Activated CD8-positive, alpha-beta memory T cell treated with anti-CD3 and anti-CD28 coated beads for 48 hours (primary cell): ENCODE measurements around the gene DDA1.
"Not testable (repeated sequence)": the region's sequence is repeated elsewhere in the genome, so short reads cannot be mapped to it uniquely, and the experiment has no call there.

Experiments used
- DNase-seq, 3 experiments: peaks; one replicate each; pipeline ENCODE4 v3.0.0-alpha.2; 2020; ENCODE audit warnings: low read depth in 2 of 3, low spot score in 2 of 3

Gene DDA1

DNA sequence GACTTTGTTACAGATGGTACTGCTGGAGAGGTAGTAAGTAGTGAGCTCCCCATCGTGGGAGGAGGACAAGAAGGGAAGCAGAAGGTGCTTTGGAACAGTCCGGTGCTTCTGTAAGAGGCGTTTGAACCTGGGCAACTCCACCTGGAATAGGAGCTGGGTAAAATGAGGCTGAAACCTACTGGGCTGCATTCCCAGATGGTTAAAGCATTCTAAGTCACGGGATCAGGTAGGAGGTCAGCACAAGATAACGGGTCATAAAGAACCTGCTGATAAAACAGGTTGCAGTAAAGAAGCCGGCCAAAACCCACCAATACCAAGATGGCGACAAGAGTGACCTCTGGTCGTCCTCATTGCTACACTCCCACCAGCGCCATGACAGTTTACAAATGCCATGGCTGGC is 22.6 kb upstream of the DDA1 start:
- DNase-seq = no peak

DNA sequence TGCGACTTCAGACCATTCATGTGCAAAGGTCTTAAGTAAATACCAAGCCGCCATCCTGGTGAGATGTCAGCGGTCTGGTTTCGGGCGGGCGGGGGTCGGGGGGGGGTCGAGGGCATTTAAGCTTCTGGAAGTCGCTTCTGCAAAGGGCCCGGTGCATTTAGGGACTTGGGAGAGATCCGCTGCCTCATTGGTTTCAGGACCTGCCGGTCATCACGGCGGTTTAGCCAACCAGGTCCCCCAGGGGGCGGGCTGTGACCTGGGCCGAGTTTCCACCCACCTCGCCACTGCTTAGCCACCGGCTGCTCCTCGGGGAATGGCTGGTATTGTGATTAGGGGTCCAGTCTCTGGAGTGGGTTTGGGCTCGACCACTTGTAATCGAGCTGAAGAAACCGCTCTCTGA is 19.9 kb upstream of the DDA1 start:
- DNase-seq = peak in 1 of 3 experiments; percentile 40

DNA sequence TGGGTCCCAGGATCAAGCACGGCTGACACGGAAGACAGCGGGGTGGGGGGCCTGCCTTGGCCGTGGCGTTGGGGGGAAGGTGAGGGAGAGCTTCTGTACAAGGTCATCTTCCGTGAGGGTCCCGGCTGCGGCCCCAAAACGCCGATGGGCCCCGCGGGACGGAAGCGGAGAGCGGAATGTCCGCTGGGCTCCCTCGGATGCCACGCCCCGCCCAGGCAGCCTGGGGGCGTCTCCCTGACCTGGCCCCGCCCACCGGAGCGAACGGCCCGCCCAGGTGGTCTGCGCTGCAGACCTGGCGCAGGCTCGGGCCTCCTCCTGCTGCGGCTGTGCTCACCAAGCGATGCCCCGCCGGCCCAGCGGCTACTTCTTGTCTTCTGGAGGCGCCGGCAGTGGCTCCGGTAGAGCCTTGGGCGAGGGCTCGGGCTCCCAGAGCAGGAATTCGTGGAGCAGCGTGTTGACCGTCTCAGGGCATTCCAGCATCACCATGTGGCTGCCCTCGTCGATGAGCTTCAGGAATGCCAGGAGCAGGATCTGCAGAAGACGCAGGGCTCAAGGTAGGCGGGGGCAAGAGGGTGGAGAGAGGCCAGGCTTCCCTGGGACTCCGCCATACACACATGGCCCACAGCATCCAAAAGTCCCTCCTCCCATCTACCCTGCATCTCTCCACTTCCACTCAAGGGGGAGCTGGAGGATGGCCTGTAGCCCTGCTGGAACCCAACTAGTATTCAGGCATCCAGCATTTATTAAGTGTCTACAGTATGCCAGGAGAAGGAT is 16.9 kb upstream of the DDA1 start:
- peak in 2 of 3 experiments; percentile 66 to 81 for DNase-seq

DNA sequence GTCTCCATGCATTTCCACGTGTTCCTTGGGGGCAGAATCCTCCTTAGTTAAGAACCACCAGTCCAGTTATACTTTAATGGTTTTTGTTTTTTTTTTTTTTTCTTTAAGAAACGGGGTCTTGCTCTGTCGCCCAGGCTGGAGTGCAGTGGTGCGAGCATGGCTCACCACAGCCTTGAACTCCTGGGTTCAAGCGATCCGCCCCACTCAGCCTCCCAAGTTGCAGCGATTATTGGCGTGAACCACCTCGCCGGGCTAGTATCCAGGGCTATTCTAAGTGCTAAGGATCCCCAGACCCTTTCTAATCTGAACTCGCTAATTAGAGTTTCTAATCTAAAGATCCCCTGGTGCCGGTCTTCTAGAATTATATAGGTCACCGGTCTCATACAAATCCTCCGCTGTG is 15.8 kb upstream of the DDA1 start:
- DNase-seq = no peak

DNA sequence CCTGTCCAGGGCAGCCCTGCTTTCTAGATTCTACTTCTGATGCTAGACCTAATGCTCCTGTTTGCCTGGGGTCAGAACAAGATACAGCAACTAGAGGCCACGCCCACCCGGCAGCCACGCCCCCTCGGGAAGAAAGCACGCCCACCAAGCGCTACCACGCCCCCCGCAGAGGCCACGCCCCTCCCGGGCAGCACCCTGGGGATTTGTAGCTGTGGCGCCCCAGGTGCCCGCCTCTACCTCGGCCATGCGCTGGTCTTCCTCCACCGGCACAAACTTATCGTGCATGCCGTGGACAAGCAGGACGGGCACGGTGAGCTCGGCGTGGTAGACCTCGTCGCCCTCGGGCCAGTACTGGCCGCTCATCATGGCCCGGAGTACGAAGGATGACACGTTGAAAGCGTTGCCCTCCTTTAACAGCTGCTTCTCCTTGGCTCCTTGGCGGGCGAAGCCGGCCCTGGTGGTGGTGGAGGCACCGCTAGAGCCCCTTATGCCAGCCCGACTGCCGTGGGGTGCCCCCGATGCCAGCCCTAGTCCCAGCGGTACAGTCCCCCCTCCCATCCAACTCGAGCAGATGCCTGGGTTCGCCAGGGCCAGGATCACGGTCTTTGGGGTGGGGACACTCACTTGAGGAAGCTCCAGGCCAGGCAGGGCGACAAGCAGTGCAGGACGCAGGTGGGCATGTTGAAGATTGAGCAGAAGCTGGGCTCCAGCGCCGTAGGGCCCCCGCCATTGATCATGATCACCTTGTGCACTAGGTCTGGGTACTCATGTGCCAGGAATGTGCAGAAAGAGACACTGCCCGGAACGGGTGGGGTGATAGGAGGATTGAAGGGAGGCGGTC is 15.1 kb upstream of the DDA1 start:
- peak; percentile 42 to 50 (median 47) for DNase-seq

DNA sequence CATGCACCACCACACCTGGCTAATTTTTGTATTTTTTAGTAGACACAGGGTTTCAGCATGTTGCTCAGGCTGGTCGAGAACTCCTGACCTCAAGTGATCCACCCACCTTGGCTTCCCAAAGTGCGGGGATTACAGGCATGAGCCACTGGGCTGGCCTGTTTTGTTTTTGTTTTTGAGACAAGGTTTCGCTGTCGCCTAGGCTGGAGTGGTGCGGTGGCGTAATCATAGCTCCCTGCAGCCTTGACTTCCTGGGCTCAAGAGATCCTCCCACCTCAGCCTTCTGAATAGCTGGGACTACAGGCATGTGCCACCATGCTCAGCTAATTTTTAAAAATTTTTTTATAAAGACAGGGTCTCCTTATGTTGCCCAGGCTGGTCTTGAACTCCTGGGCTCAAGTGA is 13.8 kb upstream of the DDA1 start:
- not testable (repeated sequence) for DNase-seq

DNA sequence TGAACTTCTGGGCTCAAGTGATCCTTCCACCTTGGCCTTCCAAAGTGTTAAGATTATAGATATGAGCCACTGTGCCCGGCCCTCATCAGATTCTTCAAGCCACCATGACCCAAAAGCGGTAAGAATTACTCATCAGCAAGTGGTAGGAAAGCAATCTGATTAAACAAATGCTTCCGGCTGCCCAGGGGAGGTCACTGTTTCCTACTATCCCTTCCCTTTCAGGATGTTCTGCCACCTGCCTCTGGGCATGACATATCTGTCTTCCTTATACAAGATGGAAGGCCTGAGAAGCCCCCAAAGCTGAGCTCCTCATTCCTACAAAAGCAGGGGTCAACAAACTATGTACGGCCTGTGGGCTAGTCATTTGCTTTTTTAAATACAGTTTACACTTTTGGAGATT is 13.1 kb upstream of the DDA1 start:
- no peak for DNase-seq

DNA sequence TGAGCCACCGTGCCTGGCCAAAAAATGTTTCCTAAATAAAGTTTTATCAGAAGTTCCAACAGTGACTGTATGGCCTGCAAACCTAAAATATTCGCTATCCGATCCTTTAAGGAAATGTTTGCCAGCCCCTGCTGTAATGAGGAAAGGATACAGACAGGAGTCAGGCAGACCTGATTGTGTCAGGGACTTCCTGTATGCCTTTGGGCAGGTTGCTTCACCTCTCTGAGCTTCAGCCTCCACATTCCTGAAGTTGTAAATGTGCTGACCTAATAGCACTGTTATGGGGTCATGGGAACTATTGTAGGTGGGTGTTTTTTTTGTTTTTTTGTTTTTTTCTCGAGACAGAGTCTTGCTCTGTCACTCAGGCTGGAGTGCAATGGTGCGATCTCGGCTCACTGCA is 12.4 kb upstream of the DDA1 start:
- DNase-seq = no peak

DNA sequence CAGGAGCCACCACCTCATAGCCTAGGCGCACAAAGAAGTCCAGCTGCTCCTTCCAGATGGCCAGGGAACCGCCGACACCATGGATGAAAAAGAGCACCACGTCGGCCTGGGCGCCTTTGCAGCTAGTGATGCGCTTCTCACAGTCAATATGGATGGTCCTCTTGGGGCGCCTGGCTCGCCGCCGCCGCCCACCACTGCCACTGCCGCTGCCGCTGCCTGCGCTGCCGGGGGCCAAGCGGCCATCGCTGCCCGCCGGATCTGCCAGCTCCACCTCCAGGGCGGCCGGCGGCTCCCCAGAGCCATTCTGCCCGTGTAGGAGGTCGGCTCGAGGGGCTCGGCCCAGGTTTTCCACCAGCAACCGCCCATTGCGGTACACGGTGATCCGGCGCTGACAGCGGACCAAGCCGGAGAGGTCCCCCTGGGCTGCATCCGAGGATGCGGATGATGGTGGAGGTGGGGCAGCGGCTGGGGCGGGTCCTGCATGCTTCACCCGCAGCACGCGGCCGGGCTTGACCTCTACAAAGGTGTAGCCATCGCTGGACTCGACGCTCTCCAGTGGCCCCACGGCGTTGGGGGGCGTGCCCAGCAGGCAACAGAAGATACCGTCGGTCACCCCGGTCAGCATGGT is 8.3 kb upstream of the DDA1 start:
- DNase-seq = no peak

DNA sequence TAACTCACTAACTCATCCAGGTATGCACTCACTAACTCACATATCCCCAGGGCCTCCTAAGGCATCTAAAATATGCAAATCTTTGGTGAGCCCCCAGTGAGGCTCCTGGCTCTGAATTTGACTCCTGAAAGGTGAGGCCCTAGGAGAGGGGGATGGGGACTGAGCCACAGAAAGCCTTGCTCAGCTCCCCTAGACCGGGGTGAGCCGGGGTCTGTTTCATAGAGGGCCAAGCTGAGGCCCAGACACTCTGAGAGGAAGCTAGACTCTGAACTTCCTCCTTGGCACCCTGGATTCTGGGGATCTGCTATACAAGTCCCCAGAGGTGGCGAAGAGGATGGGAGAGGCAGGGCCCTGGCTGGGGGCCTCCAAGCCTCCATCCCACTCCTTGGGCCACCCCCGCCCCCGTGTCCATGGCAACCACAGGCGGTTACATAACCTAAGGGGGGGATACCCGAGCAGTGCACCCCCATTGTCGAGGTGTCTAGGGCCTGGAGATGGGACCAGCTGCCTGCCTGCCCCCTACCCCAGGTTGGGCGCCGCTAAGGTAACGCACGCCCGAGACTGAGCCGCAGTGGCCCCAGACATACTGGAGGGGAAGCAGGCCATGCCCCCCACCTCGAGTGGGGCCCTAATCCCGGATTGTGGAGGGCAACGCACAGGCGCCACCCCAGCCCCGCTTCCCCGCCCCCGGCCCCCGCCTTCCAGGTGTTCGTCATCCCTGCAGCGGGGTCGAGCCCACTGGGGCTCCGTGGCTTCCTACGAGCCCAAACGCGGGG is 6.8 kb upstream of the DDA1 start:
- no peak for DNase-seq

DNA sequence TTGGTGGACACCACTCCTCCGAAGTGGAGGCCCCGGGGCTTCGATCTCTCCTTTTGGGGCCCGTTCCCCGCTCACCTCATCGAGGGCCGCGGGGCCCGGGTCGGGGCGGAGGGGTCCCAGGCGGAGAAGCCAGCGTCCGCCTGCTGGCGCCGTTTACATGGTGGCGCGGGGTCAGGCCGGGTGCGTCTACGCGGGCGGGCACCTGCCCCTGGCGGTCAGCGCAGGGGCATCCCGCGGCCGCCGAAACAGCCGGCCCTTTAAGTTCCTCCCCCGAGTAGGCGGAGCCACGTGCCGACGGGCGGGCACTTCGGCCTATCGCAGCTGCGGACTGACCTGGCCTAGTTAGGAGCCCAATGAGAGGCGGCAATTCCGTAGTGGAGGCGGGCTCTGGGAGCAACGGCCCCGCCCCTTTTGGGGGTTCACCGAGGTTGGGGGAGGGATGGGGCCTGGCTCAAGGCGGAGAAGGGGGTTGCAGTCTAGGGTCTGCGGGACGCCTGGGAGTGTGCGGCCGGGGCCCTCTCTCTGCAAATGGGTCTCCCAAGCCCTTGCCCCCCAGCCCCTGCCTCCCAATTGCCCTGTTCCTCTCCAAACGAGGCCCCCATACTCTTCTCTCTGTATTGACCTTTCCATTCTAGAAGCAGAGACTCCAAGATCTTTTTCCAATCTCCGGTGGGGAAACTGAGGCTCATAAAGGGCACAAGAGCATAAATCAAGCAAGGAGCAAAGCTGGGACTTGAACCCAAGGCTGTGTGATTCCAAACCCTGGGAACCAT is 6.0 kb upstream of the DDA1 start, which contains the start of gene ABHD8:
TSS of gene ABHD8 (minus strand) at position 259 of the 773 bp plus-strand sequence. CDS start 1,809 bp downstream, outside the sequence.
- peak; percentile 85 to 86 (median 86) for DNase-seq

DNA sequence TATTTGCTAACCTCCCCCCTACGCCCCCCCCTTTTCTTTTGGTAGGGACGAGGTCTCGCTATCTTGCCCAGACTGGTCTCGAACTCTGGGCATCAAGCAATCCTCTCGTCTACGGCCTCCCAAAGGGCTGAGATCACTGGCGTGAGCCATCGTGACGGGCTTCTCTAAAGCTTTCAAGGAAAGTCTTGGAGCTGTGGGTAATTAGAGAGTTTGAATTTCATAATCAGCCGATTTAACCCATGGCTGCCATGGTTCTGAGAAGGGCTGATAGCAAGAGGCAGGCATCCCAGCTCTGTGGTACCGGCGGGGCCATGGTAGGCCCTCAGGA is 5.5 kb upstream of the DDA1 start:
- DNase-seq = no peak

DNA sequence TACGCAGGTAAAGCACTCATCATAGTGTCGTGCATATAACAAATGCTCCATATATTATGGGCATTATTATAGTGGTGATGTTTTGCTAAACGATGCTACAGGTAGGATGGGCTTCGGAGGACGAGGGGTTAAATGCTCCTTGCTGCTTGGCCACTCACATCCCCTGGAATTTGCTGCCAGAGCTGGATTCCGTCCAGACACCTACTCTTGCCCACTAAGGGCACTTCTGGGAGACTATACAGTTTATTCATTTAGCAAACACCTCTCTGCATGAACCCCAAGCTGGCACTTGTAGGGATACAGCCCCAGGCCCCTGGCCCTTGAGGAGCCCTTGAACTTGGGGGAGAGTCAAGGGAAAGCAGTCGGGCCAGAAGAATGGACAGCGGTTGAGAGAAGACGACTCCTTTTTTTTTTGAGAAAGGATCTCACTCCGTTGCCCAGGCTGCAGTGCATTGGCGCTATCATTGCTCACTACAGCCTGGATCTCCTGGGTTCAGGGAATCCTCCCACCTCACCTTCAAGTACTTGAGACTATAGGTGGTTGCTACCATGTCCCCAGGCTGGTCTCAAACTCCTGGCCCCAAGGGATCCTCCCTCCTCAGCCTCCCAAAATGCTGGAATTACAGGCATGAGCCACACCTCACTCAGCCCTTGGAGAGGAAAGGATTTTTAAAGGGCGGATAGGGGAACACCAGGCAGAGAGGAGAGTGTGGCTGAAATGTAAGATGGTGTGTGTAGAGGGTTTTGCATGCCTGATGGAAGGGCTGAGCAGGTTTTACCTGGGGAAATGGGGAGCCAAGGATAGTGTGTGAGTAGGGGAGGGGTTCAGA is 4.8 kb upstream of the DDA1 start:
- DNase-seq = no peak

DNA sequence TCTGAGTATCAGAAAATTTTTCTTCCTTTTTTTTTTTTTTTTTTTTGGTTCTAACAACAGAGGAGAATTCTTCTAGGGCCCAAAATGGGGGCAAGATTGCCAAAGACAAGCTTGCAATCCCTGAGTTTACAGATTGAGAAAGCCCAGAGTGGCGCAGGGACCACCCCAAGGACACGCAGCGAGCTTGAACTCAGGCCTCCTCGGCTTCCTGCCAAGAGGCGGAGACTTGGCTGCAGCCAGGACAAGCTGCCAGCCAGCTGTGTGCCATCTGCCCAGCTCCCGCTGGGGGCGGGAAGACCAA is 4.2 kb upstream of the DDA1 start:
- DNase-seq = no peak

DNA sequence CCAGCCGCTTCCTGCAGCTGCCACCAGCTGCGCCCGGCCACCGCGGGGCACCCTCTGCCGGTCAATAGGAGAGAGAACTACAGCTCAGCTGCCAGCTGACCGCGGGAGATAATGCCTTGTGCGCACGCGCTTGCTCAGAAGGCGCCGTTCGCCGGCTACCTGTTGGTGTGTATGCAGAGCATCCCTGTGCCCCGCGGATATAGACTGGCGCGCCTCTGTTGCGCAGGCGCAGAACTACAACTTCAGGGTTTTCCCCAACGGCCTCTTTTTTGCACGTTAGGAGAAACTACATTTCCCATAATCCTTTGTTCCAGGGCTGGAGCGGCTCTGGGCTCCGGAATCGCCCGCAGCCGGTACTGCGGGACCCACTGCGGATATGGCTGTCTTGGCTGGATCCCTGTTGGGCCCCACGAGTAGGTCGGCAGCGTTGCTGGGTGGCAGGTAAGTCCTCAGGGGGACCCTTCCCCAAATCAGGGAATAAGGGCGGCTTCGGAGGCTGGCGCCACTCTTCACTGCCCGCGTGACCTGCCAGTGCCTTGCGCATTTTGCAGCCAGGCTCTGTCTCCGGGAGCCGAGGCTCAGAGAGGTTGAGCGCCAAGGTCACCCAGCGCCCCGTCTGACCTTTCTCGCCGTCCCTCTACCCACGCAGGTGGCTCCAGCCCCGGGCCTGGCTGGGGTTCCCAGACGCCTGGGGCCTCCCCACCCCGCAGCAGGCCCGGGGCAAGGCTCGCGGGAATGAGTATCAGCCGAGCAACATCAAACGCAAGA is 3.7 kb upstream of the DDA1 start, which contains the start of gene MRPL34:
TSS of gene MRPL34 (plus strand) at position 356 of the 768 bp plus-strand sequence. CDS start at position 377, 21 bp downstream.
- peak; percentile 74 to 89 (median 86) for DNase-seq

DNA sequence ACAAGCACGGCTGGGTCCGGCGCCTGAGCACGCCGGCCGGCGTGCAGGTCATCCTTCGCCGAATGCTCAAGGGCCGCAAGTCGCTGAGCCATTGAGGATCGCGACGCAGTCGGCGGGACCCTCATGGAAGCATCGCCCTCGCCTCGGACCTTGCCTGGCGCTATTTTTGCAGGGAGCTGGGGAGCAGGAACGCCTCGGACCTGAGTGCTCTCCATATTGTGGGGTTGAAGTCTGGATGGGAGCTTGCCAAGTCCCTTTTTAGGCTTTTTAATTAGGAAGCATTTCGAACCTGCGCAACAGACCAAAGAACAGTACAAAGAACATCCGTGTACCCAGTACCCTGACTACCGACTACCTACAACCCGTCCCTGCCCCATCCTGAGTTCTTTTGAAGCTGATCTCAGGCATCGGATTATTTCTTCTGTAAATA is 3.1 kb upstream of the DDA1 start:
- DNase-seq = no peak

DNA sequence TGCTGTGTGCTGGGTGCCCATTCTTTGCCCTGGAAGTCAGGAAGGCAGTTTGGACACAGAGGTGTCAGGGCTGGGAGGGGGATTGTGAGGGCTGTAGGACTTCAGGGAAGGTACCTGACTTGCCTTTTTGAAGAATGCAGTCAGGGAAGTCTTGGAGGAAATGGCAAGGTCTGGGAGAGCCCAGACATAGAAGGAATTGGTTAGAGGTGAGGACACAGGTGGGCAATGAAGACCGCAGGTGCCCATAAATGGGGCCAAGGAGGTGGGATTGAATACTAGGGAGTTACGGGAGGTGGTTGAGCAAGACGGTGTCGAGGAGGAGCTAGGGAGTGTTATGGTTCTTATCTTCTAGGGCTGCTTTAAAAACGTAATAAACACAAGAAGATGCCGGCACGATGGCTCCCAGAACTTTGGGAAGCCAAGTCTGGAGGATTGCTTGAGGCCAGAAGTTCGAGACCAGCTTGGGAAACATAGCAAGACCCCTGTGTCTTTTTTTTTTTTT is 1.4 kb upstream of the DDA1 start:
- no peak for DNase-seq

DNA sequence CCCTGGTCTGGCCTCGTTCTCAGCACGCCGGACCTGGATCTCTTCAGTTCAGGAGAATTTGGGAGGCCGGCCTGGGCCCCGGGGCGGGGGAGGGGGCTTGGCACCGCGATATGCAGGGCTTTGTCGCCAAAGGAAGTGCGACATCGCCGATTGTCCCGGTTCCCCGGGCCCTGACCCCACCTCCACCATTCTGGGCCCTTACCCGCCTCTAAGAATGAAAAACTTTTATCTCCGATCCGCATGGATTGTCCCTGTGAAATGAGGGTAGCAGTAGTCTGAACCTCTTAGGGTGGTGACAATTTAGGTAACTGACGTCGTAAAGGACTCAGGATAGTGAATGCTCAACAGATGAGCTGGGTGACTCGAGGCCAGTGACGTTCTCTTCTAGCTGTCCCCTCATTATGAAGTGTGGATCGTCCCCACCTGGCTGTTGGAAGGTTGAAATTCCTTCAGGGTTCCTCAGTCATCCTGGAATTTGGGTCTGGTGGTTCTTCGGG is 650 bp downstream of the DDA1 start:
- no peak for DNase-seq
